Stimulated activated CD4-positive, alpha-beta T cell treated with anti-CD3 and anti-CD28 coated beads, Interleukin-4, amount 100 ng/mL, for 24 hours (primary cell): ENCODE data around the gene RNF2.

Source experiments
- DNase-seq: peaks from one replicate; pipeline ENCODE4 v3.0.0-alpha.2; 2020

The RNF2 gene

GRCh38 chr1:185096531-185096930 is 51.2 kb downstream of the RNF2 start:
- no peak for DNase-seq

- no peak for DNase-seq
Measured at GRCh38 chr1:185104083-185104482, 58.7 kb downstream of the RNF2 start.

GRCh38 chr1:185105121-185105520 is 59.8 kb downstream of the RNF2 start:
- no peak for DNase-seq

GRCh38 chr1:185108321-185108720 is 63.0 kb downstream of the RNF2 start:
- no peak for DNase-seq

GRCh38 chr1:185110145-185110544 is 64.8 kb downstream of the RNF2 start:
- DNase-seq = no peak

- no peak for DNase-seq
Measured at GRCh38 chr1:185111873-185112272, 66.5 kb downstream of the RNF2 start.

- no peak for DNase-seq
Measured at GRCh38 chr1:185112356-185112755, 67.0 kb downstream of the RNF2 start.

- DNase-seq = no peak
Measured at GRCh38 chr1:185129708-185130107, 84.3 kb downstream of the RNF2 start.

GRCh38 chr1:185132534-185132933 is 87.2 kb downstream of the RNF2 start:
- DNase-seq = no peak

- DNase-seq = no peak
Measured at GRCh38 chr1:185137896-185138545, 92.7 kb downstream of the RNF2 start.

GRCh38 chr1:185139246-185139645 is 93.9 kb downstream of the RNF2 start:
- no peak for DNase-seq

GRCh38 chr1:185144233-185144632 is 98.9 kb downstream of the RNF2 start:
- DNase-seq = no peak

GRCh38 chr1:185151215-185151614 is 105.9 kb downstream of the RNF2 start:
- DNase-seq = no peak
